Neural cell (in vitro differentiated cells): ENCODE measurements around the gene S100A11. TPM values are rescaled to one million over a fixed set of nuclear protein-coding genes. Genes with fewer than 3 reads are reported as not detected.

ENCODE experiments used
- H2AFZ ChIP-seq: fragments of 200-600, 300-800 bp; sonication (generic), shearing (Covaris generic); 2 replicates; pipeline ENCODE4 v1.6.0; 2014; ENCODE audit warnings: low read depth, mild to moderate bottlenecking, antibody characterized with exemption, low read length, moderate library complexity
- H3F3A ChIP-seq: fragments of 200-600 bp; shearing (Covaris generic); 2 replicates; pipeline ENCODE4 v1.6.1; 2016; ENCODE audit warnings: mild to moderate bottlenecking, moderate library complexity, mixed read lengths, antibody characterized with exemption, low read length; ENCODE audit not compliant: insufficient read depth, poor library complexity, severe bottlenecking
- H3K27ac ChIP-seq: fragments of 200-600, 300-800 bp; sonication (generic), shearing (Covaris generic); 2 replicates; pipeline ENCODE4 v1.5.1; 2014; ENCODE audit warnings: mild to moderate bottlenecking, low read length, moderate library complexity
- H3K27me3 ChIP-seq: fragments of 300-800, 200-600 bp; sonication (generic), shearing (Covaris generic); 2 replicates; pipeline ENCODE4 v1.6.0; 2014; ENCODE audit warnings: mild to moderate bottlenecking, low read depth, low read length, moderate library complexity; ENCODE audit not compliant: insufficient read depth
- H3K36me3 ChIP-seq: fragments of 300-800, 200-600 bp; sonication (generic), shearing (Covaris generic); 2 replicates; pipeline ENCODE4 v1.5.1; 2014; ENCODE audit warnings: mild to moderate bottlenecking, antibody characterized with exemption, low read length, moderate library complexity; ENCODE audit not compliant: insufficient read depth
- H3K4me2 ChIP-seq: fragments of 300-800, 200-600 bp; sonication (generic), shearing (Covaris generic); 2 replicates; pipeline ENCODE4 v1.6.0; 2014; ENCODE audit warnings: mild to moderate bottlenecking, low read length
- H3K4me3 ChIP-seq: fragments of 300-800, 200-600 bp; sonication (generic), shearing (Covaris generic); 2 replicates; pipeline ENCODE4 v1.5.1; 2014; ENCODE audit warnings: mild to moderate bottlenecking, low read length, moderate library complexity
- H3K79me2 ChIP-seq: fragments of 200-600 bp; shearing (Covaris generic); replicated peaks from 2 replicates; pipeline ENCODE4 v1.6.0; 2014; ENCODE audit warnings: mild to moderate bottlenecking, low read length, moderate library complexity; ENCODE audit not compliant: insufficient read depth
- H3K9ac ChIP-seq: fragments of 300-800, 200-600 bp; sonication (generic), shearing (Covaris generic); 2 replicates; pipeline ENCODE4 v1.6.1; 2016; ENCODE audit warnings: mild to moderate bottlenecking, low read length, mixed read lengths
- H3K9me2 ChIP-seq: fragments of 200-600 bp; shearing (Covaris generic); 2 replicates; pipeline ENCODE4 v1.6.1; 2016; ENCODE audit warnings: mild to moderate bottlenecking, low read length, mixed read lengths; ENCODE audit not compliant: insufficient read depth
- H3K9me3 ChIP-seq: fragments of 200-600, 300-800 bp; sonication (generic), shearing (Covaris generic); 2 replicates; pipeline ENCODE4 v1.6.1; 2016; ENCODE audit warnings: mild to moderate bottlenecking, mixed run types, low read length, moderate library complexity, mixed read lengths
- H4K20me1 ChIP-seq: fragments of 200-600 bp; shearing (Covaris generic); 2 replicates; pipeline ENCODE4 v1.6.1; 2016; ENCODE audit warnings: mild to moderate bottlenecking, mixed run types; ENCODE audit not compliant: insufficient read depth
- EP300 ChIP-seq: fragments of 450-650 bp; conservative IDR thresholded peaks from 2 replicates; pipeline ENCODE4 v1.6.1; 2014; ENCODE audit warnings: antibody characterized with exemption, mild to moderate bottlenecking, moderate library complexity; ENCODE audit not compliant: poor library complexity, severe bottlenecking
- EZH2 ChIP-seq: fragments of 200-600, 300-800 bp; shearing (Covaris generic), sonication (generic); IDR thresholded peaks from 2 replicates; pipeline ENCODE4 v1.6.1; 2014; ENCODE audit warnings: antibody characterized with exemption, low read length, borderline replicate concordance, mild to moderate bottlenecking; ENCODE audit not compliant: insufficient read depth, poor library complexity, severe bottlenecking
- MXI1 ChIP-seq: fragments of 450-650 bp; conservative IDR thresholded peaks from 2 replicates; pipeline ENCODE4 v1.6.1; 2014; ENCODE audit warnings: antibody characterized with exemption, mild to moderate bottlenecking; ENCODE audit not compliant: poor library complexity, severe bottlenecking
- POLR2AphosphoS5 ChIP-seq: IDR thresholded peaks from 2 replicates; pipeline ENCODE4 v1.6.1; 2012
- RAD21 ChIP-seq: fragments of 450-650 bp; conservative IDR thresholded peaks from 2 replicates; pipeline ENCODE4 v1.6.1; 2014; ENCODE audit warnings: antibody characterized with exemption, mild to moderate bottlenecking, moderate library complexity
- SMC3 ChIP-seq: fragments of 450-650 bp; conservative IDR thresholded peaks from 2 replicates; pipeline ENCODE4 v1.6.1; 2014; ENCODE audit warnings: antibody characterized with exemption, mild to moderate bottlenecking, moderate library complexity; ENCODE audit not compliant: poor library complexity
- TAF1 ChIP-seq: IDR thresholded peaks from 2 replicates; pipeline ENCODE4 v1.6.1; 2012; ENCODE audit warnings: low read depth
- polyA plus RNA-seq: library from polyadenylated mRNA; depleted of rRNA; stranded (reverse); fragments of >200 nt; gene quantifications from 2 replicates; pipeline ENCODE4 v1.2.3, GENCODE V29; 2014
- TF ChIP-seq, protein P1 (sequence below): IDR thresholded peaks from 2 replicates; pipeline ENCODE4 v1.6.1; 2012; ENCODE audit warnings: borderline replicate concordance
- TF ChIP-seq, protein P2 (sequence below): fragments of 450-650 bp; IDR thresholded peaks from 2 replicates; pipeline ENCODE4 v1.5.1; 2014; ENCODE audit warnings: antibody characterized with exemption, mild to moderate bottlenecking, moderate library complexity; ENCODE audit not compliant: poor library complexity, severe bottlenecking

S100A11 gene
- polyA plus RNA-seq, 1 donor from 2014 or later: not detected

DNA sequence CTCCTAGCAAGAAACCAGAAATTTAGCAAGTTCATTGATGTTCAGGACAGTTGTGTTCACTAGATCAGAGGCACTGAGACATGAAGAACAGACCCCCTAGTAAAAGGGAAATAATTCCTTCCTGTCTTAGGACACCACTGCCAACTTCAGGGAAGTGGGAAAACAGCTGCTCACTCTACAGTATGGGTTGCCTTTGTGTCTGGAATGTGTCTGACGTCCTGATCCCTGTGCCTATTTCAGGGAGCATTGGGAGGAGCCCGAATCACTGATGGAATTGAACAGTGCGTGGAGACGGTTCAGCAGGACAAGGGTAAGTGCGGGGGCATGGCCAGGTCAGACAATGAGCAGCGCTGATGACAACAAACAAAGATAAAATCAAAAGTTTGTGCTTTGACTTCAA is 21.0 kb downstream of the S100A11 start:
- TF ChIP-seq TAF1 (no peak), EP300 (no peak), SMC3 (no peak), RAD21 (no peak), MXI1 (no peak), EZH2 (no peak), POLR2AphosphoS5 (no peak)
- TF ChIP-seq, protein P1, sequence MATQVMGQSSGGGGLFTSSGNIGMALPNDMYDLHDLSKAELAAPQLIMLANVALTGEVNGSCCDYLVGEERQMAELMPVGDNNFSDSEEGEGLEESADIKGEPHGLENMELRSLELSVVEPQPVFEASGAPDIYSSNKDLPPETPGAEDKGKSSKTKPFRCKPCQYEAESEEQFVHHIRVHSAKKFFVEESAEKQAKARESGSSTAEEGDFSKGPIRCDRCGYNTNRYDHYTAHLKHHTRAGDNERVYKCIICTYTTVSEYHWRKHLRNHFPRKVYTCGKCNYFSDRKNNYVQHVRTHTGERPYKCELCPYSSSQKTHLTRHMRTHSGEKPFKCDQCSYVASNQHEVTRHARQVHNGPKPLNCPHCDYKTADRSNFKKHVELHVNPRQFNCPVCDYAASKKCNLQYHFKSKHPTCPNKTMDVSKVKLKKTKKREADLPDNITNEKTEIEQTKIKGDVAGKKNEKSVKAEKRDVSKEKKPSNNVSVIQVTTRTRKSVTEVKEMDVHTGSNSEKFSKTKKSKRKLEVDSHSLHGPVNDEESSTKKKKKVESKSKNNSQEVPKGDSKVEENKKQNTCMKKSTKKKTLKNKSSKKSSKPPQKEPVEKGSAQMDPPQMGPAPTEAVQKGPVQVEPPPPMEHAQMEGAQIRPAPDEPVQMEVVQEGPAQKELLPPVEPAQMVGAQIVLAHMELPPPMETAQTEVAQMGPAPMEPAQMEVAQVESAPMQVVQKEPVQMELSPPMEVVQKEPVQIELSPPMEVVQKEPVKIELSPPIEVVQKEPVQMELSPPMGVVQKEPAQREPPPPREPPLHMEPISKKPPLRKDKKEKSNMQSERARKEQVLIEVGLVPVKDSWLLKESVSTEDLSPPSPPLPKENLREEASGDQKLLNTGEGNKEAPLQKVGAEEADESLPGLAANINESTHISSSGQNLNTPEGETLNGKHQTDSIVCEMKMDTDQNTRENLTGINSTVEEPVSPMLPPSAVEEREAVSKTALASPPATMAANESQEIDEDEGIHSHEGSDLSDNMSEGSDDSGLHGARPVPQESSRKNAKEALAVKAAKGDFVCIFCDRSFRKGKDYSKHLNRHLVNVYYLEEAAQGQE: no peak
- TF ChIP-seq, protein P2, sequence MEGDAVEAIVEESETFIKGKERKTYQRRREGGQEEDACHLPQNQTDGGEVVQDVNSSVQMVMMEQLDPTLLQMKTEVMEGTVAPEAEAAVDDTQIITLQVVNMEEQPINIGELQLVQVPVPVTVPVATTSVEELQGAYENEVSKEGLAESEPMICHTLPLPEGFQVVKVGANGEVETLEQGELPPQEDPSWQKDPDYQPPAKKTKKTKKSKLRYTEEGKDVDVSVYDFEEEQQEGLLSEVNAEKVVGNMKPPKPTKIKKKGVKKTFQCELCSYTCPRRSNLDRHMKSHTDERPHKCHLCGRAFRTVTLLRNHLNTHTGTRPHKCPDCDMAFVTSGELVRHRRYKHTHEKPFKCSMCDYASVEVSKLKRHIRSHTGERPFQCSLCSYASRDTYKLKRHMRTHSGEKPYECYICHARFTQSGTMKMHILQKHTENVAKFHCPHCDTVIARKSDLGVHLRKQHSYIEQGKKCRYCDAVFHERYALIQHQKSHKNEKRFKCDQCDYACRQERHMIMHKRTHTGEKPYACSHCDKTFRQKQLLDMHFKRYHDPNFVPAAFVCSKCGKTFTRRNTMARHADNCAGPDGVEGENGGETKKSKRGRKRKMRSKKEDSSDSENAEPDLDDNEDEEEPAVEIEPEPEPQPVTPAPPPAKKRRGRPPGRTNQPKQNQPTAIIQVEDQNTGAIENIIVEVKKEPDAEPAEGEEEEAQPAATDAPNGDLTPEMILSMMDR: no peak
- Histone ChIP-seq H3F3A (no peaks in the 10 kb centered on the region), H4K20me1 (no peaks in the 10 kb centered on the region), H3K9me3 (no peaks in the 10 kb centered on the region), H3K79me2 (no peaks in the 10 kb centered on the region), H2AFZ (no peak overlapping the region), H3K9ac (no peak overlapping the region), H3K4me2 (no peak overlapping the region), H3K27ac (no peak overlapping the region), H3K4me3 (no peak overlapping the region), H3K36me3 (no peaks in the 10 kb centered on the region), H3K9me2 (no peaks in the 10 kb centered on the region), H3K27me3 (no peaks in the 10 kb centered on the region)

DNA sequence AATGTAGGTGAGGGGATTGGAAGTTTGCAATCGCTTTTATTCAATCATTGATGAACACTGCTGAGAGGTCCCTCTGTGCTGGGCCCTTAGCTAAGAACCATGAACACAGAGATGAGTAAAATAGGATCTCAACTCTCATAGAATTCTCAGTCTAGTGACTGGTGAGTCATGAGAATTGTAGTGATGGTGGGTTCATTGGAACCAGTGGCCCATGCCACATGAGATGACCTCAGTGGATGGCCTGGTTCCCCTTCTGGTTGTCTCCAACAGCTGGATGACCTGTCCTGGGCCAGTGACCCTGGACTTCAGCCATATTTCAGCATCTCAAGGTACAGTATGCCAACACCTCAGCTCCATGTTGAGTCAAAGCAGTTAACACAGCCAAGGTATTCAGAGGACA is 21.9 kb downstream of the S100A11 start:
- Histone ChIP-seq H3K9ac (no peak overlapping the region), H3K27ac (no peak overlapping the region), H3K9me2 (no peaks in the 10 kb centered on the region), H3F3A (no peaks in the 10 kb centered on the region), H2AFZ (no peak overlapping the region), H3K79me2 (no peaks in the 10 kb centered on the region), H3K9me3 (no peaks in the 10 kb centered on the region), H3K4me3 (no peak overlapping the region), H4K20me1 (no peaks in the 10 kb centered on the region), H3K27me3 (no peaks in the 10 kb centered on the region), H3K36me3 (no peaks in the 10 kb centered on the region), H3K4me2 (no peak overlapping the region)
- TF ChIP-seq SMC3 (no peak), POLR2AphosphoS5 (no peak), EZH2 (no peak), EP300 (no peak), MXI1 (no peak), TAF1 (no peak)
- TF ChIP-seq, protein P2: no peak
